H1 (cell line): Measurements from ENCODE around the gene CBLC. TPM values are rescaled to one million over a fixed set of nuclear protein-coding genes. Genes with fewer than 3 reads are reported as not detected.

Experiments
- CTCF ChIA-PET: fragments of 300-600 bp; sonication (Branson Sonifier 250); formaldehyde crosslinking; loops from one replicate; lab custom pipeline; 2021; ENCODE audit not compliant: partially characterized antibody; lab: Charles Lee
- POLR2A ChIA-PET: fragments of 300-600 bp; sonication (Branson Sonifier 250); formaldehyde crosslinking; loops from one replicate; lab custom pipeline; 2021; ENCODE audit warnings: inconsistent platforms; ENCODE audit not compliant: partially characterized antibody; lab: Charles Lee
- DNase-seq, 2 experiments: peaks; one replicate each; pipeline versions ENCODE4 v3.0.0 to v3.0.0-alpha.2; 2010 to 2022; ENCODE audit warnings: low spot score in 2 of 2, low read depth in 1 of 2, mixed read lengths in 1 of 2
- FAIRE-seq: peaks from 2 replicates; lab custom pipeline; 2011; peaks lifted over from hg19 to GRCh38; lab: Jason Lieb, UNC
- H2AFZ ChIP-seq: 2 replicates; pipeline ENCODE4 v1.8.1; 2012; ENCODE audit warnings: low read length, inconsistent platforms
- H2AK5ac ChIP-seq: 2 replicates; pipeline ENCODE4 v1.6.1; 2013; ENCODE audit warnings: low read depth, low read length
- H2BK120ac ChIP-seq: replicated peaks from 2 replicates; pipeline ENCODE3; 2013; ENCODE audit warnings: low read depth, low read length, inconsistent platforms
- H2BK12ac ChIP-seq: 2 replicates; pipeline ENCODE4 v1.6.1; 2013; ENCODE audit warnings: low read depth, low read length
- H2BK15ac ChIP-seq: 2 replicates; pipeline ENCODE4 v1.6.1; 2013; ENCODE audit warnings: low read length
- H2BK20ac ChIP-seq: 2 replicates; pipeline ENCODE4 v1.6.1; 2013; ENCODE audit warnings: low read length
- H2BK5ac ChIP-seq: 2 replicates; pipeline ENCODE4 v1.6.1; 2013; ENCODE audit warnings: low read depth, low read length
- H3K14ac ChIP-seq: 2 replicates; pipeline ENCODE4 v1.6.1; 2013; ENCODE audit warnings: inconsistent platforms; ENCODE audit not compliant: insufficient read length
- H3K18ac ChIP-seq: 2 replicates; pipeline ENCODE4 v1.6.1; 2013; ENCODE audit warnings: low read length; ENCODE audit errors: extremely low read depth
- H3K23ac ChIP-seq: 2 replicates; pipeline ENCODE4 v1.6.1; 2013; ENCODE audit warnings: inconsistent platforms; ENCODE audit not compliant: insufficient read length
- H3K23me2 ChIP-seq: 2 replicates; pipeline ENCODE4 v1.6.1; 2013; ENCODE audit warnings: low read depth, low read length
- H3K27ac ChIP-seq: 2 replicates; pipeline ENCODE4 v1.6.1; 2011; ENCODE audit warnings: low read depth, low read length, inconsistent platforms
- H3K27me3 ChIP-seq, 4 experiments: replicated peaks in 1 of 4; 1 replicate in 1 of 4; 2 replicates in 3 of 4; pipeline versions ENCODE4 v1.6.1 to v1.8.1; 2011 to 2013; ENCODE audit warnings: low read length in 3 of 4, mild to moderate bottlenecking in 3 of 4, inconsistent platforms in 2 of 4, mixed read lengths in 2 of 4, moderate library complexity in 1 of 4; ENCODE audit not compliant: control insufficient read depth in 3 of 4, insufficient read depth in 3 of 4; ENCODE audit errors: extremely low read depth in 1 of 4
- H3K36me3 ChIP-seq, 4 experiments: 2 replicates each; pipeline versions ENCODE4 v1.6.1 to v1.8.1; 2011 to 2013; ENCODE audit warnings: mild to moderate bottlenecking in 4 of 4, low read length in 3 of 4, moderate library complexity in 2 of 4, control low read depth in 1 of 4, inconsistent platforms in 1 of 4; ENCODE audit not compliant: insufficient read depth in 4 of 4, control insufficient read depth in 2 of 4
- H3K4ac ChIP-seq: replicated peaks from 2 replicates; pipeline ENCODE3; 2013; ENCODE audit warnings: low read length, low read depth, mixed read lengths, inconsistent platforms; ENCODE audit not compliant: insufficient read length
- H3K4me1 ChIP-seq, 4 experiments: replicated peaks in 1 of 4; 1 replicate in 1 of 4; 2 replicates in 3 of 4; pipeline versions ENCODE4 v1.6.1 to v1.8.1; 2011 to 2013; ENCODE audit warnings: low read length in 3 of 4, inconsistent platforms in 2 of 4, mixed read lengths in 1 of 4; ENCODE audit not compliant: insufficient read depth in 4 of 4, control insufficient read depth in 3 of 4
- H3K4me2 ChIP-seq, 2 experiments: 2 replicates each; pipeline versions ENCODE4 v1.6.1 to v1.8.1; 2011 to 2013; ENCODE audit warnings: low read depth in 2 of 2, low read length in 2 of 2, control low read depth in 1 of 2, inconsistent platforms in 1 of 2, mild to moderate bottlenecking in 1 of 2; ENCODE audit not compliant: insufficient read depth in 1 of 2
- H3K4me3 ChIP-seq, 4 experiments: fragments of 200-600, 300-600 bp in 1 of 4; sonication (generic), shearing (Covaris generic), sonication (Bioruptor Twin) in 1 of 4; 2 replicates each; pipeline versions ENCODE4 v1.5.1 to v1.8.1; 2011 to 2016; ENCODE audit warnings: low read length in 4 of 4, low read depth in 3 of 4, control low read depth in 2 of 4, inconsistent platforms in 2 of 4, mild to moderate bottlenecking in 2 of 4, mixed read lengths in 1 of 4, moderate library complexity in 1 of 4; ENCODE audit not compliant: insufficient read depth in 2 of 4; ENCODE audit errors: extremely low read depth in 1 of 4
- H3K56ac ChIP-seq: replicated peaks from 2 replicates; pipeline ENCODE3; 2013; ENCODE audit warnings: low read depth, mild to moderate bottlenecking, mixed read lengths, low read length, inconsistent platforms; ENCODE audit not compliant: insufficient read length
- H3K79me1 ChIP-seq: 2 replicates; pipeline ENCODE4 v1.6.1; 2013; ENCODE audit warnings: low read depth, low read length, control low read depth
- H3K79me2 ChIP-seq, 2 experiments: 2 replicates each; pipeline versions ENCODE4 v1.6.1 to v1.8.1; 2012 to 2013; ENCODE audit warnings: low read length in 2 of 2, mild to moderate bottlenecking in 2 of 2, inconsistent platforms in 1 of 2; ENCODE audit not compliant: insufficient read depth in 2 of 2, control insufficient read depth in 1 of 2
- H3K9ac ChIP-seq, 4 experiments: replicated peaks in 1 of 4; 1 replicate in 1 of 4; 2 replicates in 3 of 4; pipeline versions ENCODE4 v1.6.1 to v1.8.1; 2011 to 2013; ENCODE audit warnings: low read depth in 3 of 4, low read length in 3 of 4, control low read depth in 2 of 4, mild to moderate bottlenecking in 2 of 4, moderate library complexity in 2 of 4, inconsistent platforms in 1 of 4; ENCODE audit errors: extremely low read depth in 1 of 4
- H3K9me3 ChIP-seq, 2 experiments: 2 replicates each; pipeline versions ENCODE4 v1.6.1 to v1.8.1; 2012 to 2013; ENCODE audit warnings: mild to moderate bottlenecking in 2 of 2, moderate library complexity in 2 of 2, control low read depth in 1 of 2, inconsistent platforms in 1 of 2, low read depth in 1 of 2, low read length in 1 of 2, mixed read lengths in 1 of 2; ENCODE audit not compliant: insufficient read depth in 2 of 2
- H4K20me1 ChIP-seq, 2 experiments: replicated peaks in 1 of 2; 2 replicates each; pipeline versions ENCODE3 to v1.8.1; 2011 to 2013; ENCODE audit warnings: inconsistent platforms in 2 of 2, low read length in 2 of 2, mild to moderate bottlenecking in 1 of 2; ENCODE audit not compliant: insufficient read depth in 2 of 2, control insufficient read depth in 1 of 2
- H4K5ac ChIP-seq: 2 replicates; pipeline ENCODE4 v1.6.1; 2013; ENCODE audit warnings: low read length, low read depth, mixed read lengths, inconsistent platforms; ENCODE audit not compliant: insufficient read length
- H4K8ac ChIP-seq: 2 replicates; pipeline ENCODE4 v1.8.0; 2013; ENCODE audit warnings: mild to moderate bottlenecking, moderate library complexity, low read length, inconsistent platforms; ENCODE audit not compliant: insufficient read depth; ENCODE audit errors: extremely low read depth
- H4K91ac ChIP-seq: replicated peaks from 2 replicates; pipeline ENCODE3; 2013; ENCODE audit warnings: low read length, mixed read lengths, inconsistent platforms; ENCODE audit not compliant: insufficient read length
- BACH1 ChIP-seq: IDR thresholded peaks from 2 replicates; pipeline ENCODE4 v1.6.1; 2012; ENCODE audit warnings: low read length, improper control_type of control experiment
- WGBS, 2 experiments: shearing (Covaris generic) in 1 of 2; methylation state at CpG; one replicate each; pipeline versions ENCODE4 v1.1.6 to v1.1.7; 2013 to 2015; ENCODE audit warnings: low lambda C conversion rate in 2 of 2, mixed read lengths in 2 of 2, inconsistent platforms in 1 of 2, low coverage in 1 of 2, missing lambda C conversion rate in 1 of 2; ENCODE audit not compliant: insufficient replicate concordance in 2 of 2, insufficient coverage in 1 of 2, insufficient read length in 1 of 2; ENCODE audit errors: extremely low coverage in 1 of 2, missing lambda C conversion rate in 1 of 2; 5-methylcytosine and 5-hydroxymethylcytosine counted together
- polyA plus RNA-seq, 7 experiments: library from polyadenylated mRNA; depleted of rRNA in 3 of 7; stranded (reverse) in 5 of 7; unstranded in 2 of 7; fragments of >200 nt in 5 of 7; fragments of 200-250 nt in 2 of 7; gene quantifications; 1 replicate in 5 of 7; 2 replicates in 1 of 7; 4 replicates in 1 of 7; pipeline versions ENCODE4 v1.2.1 to v1.2.3, GENCODE V29; 2011 to 2013; ENCODE audit warnings: missing spikeins in 2 of 7, mixed read lengths in 2 of 7
- total RNA-seq: library from RNA; stranded (reverse); fragmentation: NEBNext Ultra II Directional; extraction: Animal tissue kit (Norgen Biotek cat#: 25700); gene quantifications from 2 replicates; pipeline ENCODE4 v1.2.1, GENCODE V29; 2021
- TF ChIP-seq, protein P1 (sequence below): IDR thresholded peaks from 2 replicates; pipeline ENCODE4 v1.6.1; 2011; ENCODE audit warnings: low read length, improper control_type of control experiment

CBLC gene
- total and polyA plus RNA-seq, 2 of the 8 experiments (the other 6 are each of a cell fraction or from before 2014, with no cell fraction given): 17.4 to 35.7 TPM

DNA sequence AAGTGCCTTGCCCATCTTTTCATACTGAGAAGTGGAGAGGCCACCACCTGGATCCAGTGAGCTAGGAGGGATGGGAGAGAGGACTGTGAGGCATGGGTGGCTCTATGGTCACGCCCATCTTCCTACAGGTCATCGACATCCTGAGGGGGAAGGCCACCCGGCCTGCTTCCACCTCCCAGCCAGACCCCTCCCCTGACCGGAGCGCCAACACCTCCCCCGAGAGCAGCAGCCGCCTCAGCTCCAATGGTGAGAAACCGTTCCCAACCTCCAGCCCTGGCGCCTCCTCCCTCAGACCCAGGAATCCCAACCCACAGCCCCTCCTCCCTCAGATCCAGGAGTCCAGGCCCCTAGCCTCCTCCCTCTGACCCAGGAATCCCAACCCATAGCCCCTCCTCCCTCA lies 19.1 kb upstream of the CBLC start:
- H3K4me3 ChIP-seq: peak overlapping the region; percentile 42 to 66 (median 54); a peak in 7 of 8 replicates
- CTCF ChIA-PET: interaction anchor here (0.9 to 2.5 kb wide), 7 partner anchors 8 to 69 kb away, joined by 3 to 34 read pairs (median 4); no protein-coding TSS in a partner anchor
- H2BK5ac ChIP-seq: no peak overlapping the region
- H3K9ac ChIP-seq: no peak overlapping the region
- H3K14ac ChIP-seq: no peak overlapping the region
- H2BK15ac ChIP-seq: no peak overlapping the region
- H3K18ac ChIP-seq: peak overlapping the region; percentile 83; the same call in 1 of the 2 replicates
- no peak overlapping the region for H4K5ac ChIP-seq
- no peaks in the 10 kb centered on the region for H3K36me3 ChIP-seq
- H3K23me2 ChIP-seq: peaks cover 23% of the 10 kb centered on the region
- no peak overlapping the region for H2AK5ac ChIP-seq
- H2AFZ ChIP-seq: no peak overlapping the region
- POLR2A ChIA-PET: interaction anchor here (0.6 to 2.5 kb wide), 6 partner anchors 12 to 76 kb away, joined by 3 to 7 read pairs (median 4); no protein-coding TSS in a partner anchor
- no peak overlapping the region for H2BK120ac ChIP-seq
- peaks cover 10 to 35% (median 17%) of the 10 kb centered on the region in 4 experiments for H3K4me1 ChIP-seq
- H4K91ac ChIP-seq: no peak overlapping the region
- no peak for FAIRE-seq
- 25% methylated on average over 2 of the region's 9 CpGs; no CpG with 5 or more reads in 1 of the 2 experiments for WGBS, 2 experiments
- no peak overlapping the region for H3K23ac ChIP-seq
- H3K56ac ChIP-seq: no peak overlapping the region
- H3K9me3 ChIP-seq: no peaks in the 10 kb centered on the region
- H4K8ac ChIP-seq: no peak overlapping the region
- peak overlapping the region; percentile 81 to 100 for H3K4me2 ChIP-seq
- no peak overlapping the region for H2BK20ac ChIP-seq
- peak in 1 of 2 experiments; percentile 78 for DNase-seq
- H3K27me3 ChIP-seq: peaks cover 26 to 43% (median 41%) of the 10 kb centered on the region in 4 experiments
- H3K27ac ChIP-seq: no peak overlapping the region
- H4K20me1 ChIP-seq: peaks cover 0 to 6% of the 10 kb centered on the region in 2 experiments
- H2BK12ac ChIP-seq: peak overlapping the region; percentile 90; the same call in 1 of the 2 replicates
- H3K4ac ChIP-seq: no peak overlapping the region
- H3K79me1 ChIP-seq: no peaks in the 10 kb centered on the region
- H3K79me2 ChIP-seq: no peaks in the 10 kb centered on the region
- TF ChIP-seq, protein P1, sequence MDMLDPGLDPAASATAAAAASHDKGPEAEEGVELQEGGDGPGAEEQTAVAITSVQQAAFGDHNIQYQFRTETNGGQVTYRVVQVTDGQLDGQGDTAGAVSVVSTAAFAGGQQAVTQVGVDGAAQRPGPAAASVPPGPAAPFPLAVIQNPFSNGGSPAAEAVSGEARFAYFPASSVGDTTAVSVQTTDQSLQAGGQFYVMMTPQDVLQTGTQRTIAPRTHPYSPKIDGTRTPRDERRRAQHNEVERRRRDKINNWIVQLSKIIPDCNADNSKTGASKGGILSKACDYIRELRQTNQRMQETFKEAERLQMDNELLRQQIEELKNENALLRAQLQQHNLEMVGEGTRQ: no peak
- TF ChIP-seq BACH1: no peak
